Kidney (tissue), 2 donors: Measurements from ENCODE around the gene TEKT4. TPM values are rescaled to one million over a fixed set of nuclear protein-coding genes. Genes with fewer than 3 reads are reported as not detected.

ENCODE experiments used
- polyA plus RNA-seq: library from polyadenylated mRNA; stranded (reverse); fragments of 350-450 nt; fragmentation: Illumina TruSeq; extraction: RNeasy Lipid Tissue Mini Kit (QIAGEN cat#74804); gene quantifications from one replicate; pipeline ENCODE4 v1.2.3, GENCODE V29; 2014; ENCODE audit warnings: low read depth, low replicate concordance; ENCODE audit not compliant: insufficient read depth
- total RNA-seq: library from RNA; stranded (reverse); fragmentation: NEBNext Ultra II Directional; extraction: Animal tissue kit (Norgen Biotek cat#: 25700); gene quantifications from one replicate; pipeline ENCODE4 v1.2.1, GENCODE V29; 2021
- donor health status: DM: yes; HTN: yes; CAD: no.

Gene TEKT4
- total and polyA plus RNA-seq, 2 donors from 2014 or later, result 0.16 TPM; not detected in 1

Other genes with a start within 250 kb of the TEKT4 start
- 477 TPM for gene MAL, start 154.3 kb downstream of the TEKT4 start, total RNA-seq
- gene MAL, start 154.3 kb downstream of the TEKT4 start, polyA plus RNA-seq, result 1,006 TPM